Caki2 (cell line): ENCODE measurements around the gene GTF2A1L. TPM values are rescaled to one million over a fixed set of nuclear protein-coding genes. Genes with fewer than 3 reads are reported as not detected.
"Not testable (repeated sequence)": the region's sequence is repeated elsewhere in the genome, so short reads cannot be mapped to it uniquely, and the experiment has no call there.

ENCODE experiments used
- DNase-seq: peaks from one replicate; pipeline ENCODE4 v3.0.0-alpha.2; 2015; ENCODE audit warnings: low read depth
- in situ Hi-C: cut with HindIII; loops from 2 replicates; pipeline ENCODE4 v1.10.0; 2016; ENCODE audit warnings: low sequenced_read_pairs, low pct_unique_long_range_greater_than_20kb, mixed read lengths
- total RNA-seq: library from RNA; depleted of rRNA; stranded (reverse); fragments of >200 nt; shearing (Covaris generic); gene quantifications from 2 replicates; pipeline ENCODE4 v1.2.3, GENCODE V29; 2014; ENCODE audit warnings: low replicate concordance; rRNA removed

Gene GTF2A1L
- total RNA-seq, result not detected in 2 replicates

GRCh38 chr2:48617618-48618017 lies at the start of gene GTF2A1L:
Gene GTF2A1L, plus strand, starts transcription at chr2:48617856. Its CDS starts 19 bp downstream, at chr2:48617875.
- no peak for DNase-seq
- in situ Hi-C loops, result no loop called here

GRCh38 chr2:48568547-48568946 lies 49.1 kb upstream of the GTF2A1L start:
- DNase-seq, result no peak

GRCh38 chr2:48569433-48569832 lies 48.2 kb upstream of the GTF2A1L start:
- no peak for DNase-seq
- in situ Hi-C loops, result no loop called here

More at GRCh38 chr2:48568547-48568946, 49.1 kb upstream of the GTF2A1L start:
- in situ Hi-C loops, result no loop called here

- in situ Hi-C loops, result no loop called here
- no peak for DNase-seq
These were observed 44.8 kb upstream of the GTF2A1L start for GRCh38 chr2:48572816-48573215.

- no peak for DNase-seq
- in situ Hi-C loops, result no loop called here
These were observed 43.0 kb upstream of the GTF2A1L start for GRCh38 chr2:48574353-48575287.

- DNase-seq, result no peak
- in situ Hi-C loops, result no loop called here
These were observed 39.3 kb upstream of the GTF2A1L start for GRCh38 chr2:48578313-48578712.

GRCh38 chr2:48583961-48584360 lies 33.7 kb upstream of the GTF2A1L start:
- DNase-seq, result no peak
- in situ Hi-C loops, result no loop called here

- in situ Hi-C loops, result no loop called here
- no peak for DNase-seq
These were observed 33.1 kb upstream of the GTF2A1L start for GRCh38 chr2:48584551-48584950.

GRCh38 chr2:48586433-48586832 lies 31.2 kb upstream of the GTF2A1L start:
- no peak for DNase-seq
- in situ Hi-C loops, result no loop called here

GRCh38 chr2:48587560-48587959 lies 30.1 kb upstream of the GTF2A1L start:
- in situ Hi-C loops, result no loop called here
- no peak for DNase-seq

GRCh38 chr2:48587961-48588360 lies 29.7 kb upstream of the GTF2A1L start:
- DNase-seq, result no peak
- in situ Hi-C loops, result no loop called here

GRCh38 chr2:48588745-48589144 lies 28.9 kb upstream of the GTF2A1L start:
- no peak for DNase-seq
- in situ Hi-C loops, result no loop called here

GRCh38 chr2:48589170-48589767 lies 28.4 kb upstream of the GTF2A1L start:
- DNase-seq, result peak; percentile 19
- in situ Hi-C loops, result no loop called here

- in situ Hi-C loops, result no loop called here
These were observed 27.6 kb upstream of the GTF2A1L start for GRCh38 chr2:48590017-48590416.

GRCh38 chr2:48592067-48592466 lies 25.6 kb upstream of the GTF2A1L start:
- no peak for DNase-seq
- in situ Hi-C loops, result no loop called here

More at GRCh38 chr2:48590017-48590416, 27.6 kb upstream of the GTF2A1L start:
- no peak for DNase-seq

- in situ Hi-C loops, DNase-seq: not testable (repeated sequence)
These were observed 20.9 kb upstream of the GTF2A1L start for GRCh38 chr2:48596751-48597150.

GRCh38 chr2:48597492-48597891 lies 20.2 kb upstream of the GTF2A1L start:
- no peak for DNase-seq
- in situ Hi-C loops, result no loop called here

- in situ Hi-C loops, result no loop called here
- DNase-seq, result peak; percentile 26
These were observed 17.3 kb upstream of the GTF2A1L start for GRCh38 chr2:48600204-48600813.

GRCh38 chr2:48600917-48601316 lies 16.7 kb upstream of the GTF2A1L start:
- in situ Hi-C loops, result no loop called here
- no peak for DNase-seq
